NCI-H510A (cell line): ENCODE data around the gene HEXA.

Experiments
- DNase-seq: peaks from one replicate; lab custom pipeline; 2025; lab: John Stamatoyannopoulos, UW

Gene HEXA

DNA sequence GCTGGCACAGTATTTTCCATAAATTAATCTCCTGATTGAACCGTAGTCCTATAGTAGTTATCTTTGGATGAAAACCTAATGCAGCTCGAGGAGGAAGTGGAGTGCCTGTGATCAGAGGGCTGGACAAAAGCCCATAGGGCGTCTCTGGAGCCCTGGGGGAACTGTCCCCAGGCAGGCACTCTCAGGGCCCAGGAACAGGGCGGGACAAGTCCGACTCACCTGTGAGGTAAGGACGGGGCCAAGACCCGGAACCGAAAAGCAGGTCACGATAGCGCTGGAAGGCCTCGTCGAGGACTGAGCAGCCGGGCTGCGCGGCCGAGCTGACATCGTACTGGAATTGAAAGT, 341 bp downstream of the HEXA start:
- DNase-seq: peak; percentile 14

DNA sequence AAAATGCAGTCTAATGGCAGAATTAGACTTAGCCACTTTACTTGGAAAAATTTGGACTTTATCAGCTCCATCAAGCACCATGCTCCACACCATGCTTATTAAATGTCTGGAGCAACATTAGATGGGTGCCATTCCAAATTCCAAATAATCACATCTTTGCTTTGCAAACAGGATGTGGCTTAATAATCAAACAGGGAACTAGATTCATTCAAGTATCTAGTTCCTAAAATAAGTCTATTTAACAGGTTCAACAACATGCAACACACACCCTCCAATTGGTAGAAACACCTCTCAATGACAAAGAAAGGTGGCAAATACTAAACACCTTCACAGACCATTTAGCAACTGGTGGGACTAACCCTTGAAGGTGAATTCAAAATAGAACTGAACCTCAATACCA, 3.5 kb downstream of the HEXA start:
- DNase-seq: no peak

DNA sequence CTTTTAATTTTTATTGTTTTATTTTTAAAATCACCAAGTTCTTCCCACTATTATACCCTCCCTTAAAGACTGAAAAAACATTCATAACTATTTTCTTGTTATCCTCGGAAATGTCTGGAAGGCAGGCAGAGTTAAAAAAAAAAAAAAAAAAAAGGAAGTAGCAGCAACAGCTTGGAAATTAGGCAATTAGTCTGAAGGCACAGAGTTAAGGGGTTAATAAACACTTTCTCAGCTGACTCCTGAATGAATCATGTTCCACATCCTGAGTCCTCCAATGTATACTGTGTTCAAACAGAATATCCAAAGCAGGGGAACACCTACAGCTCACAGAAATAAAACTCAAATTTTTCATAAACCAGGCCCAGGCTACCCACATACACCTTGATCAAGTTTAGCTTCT, 5.8 kb downstream of the HEXA start:
- DNase-seq: no peak

DNA sequence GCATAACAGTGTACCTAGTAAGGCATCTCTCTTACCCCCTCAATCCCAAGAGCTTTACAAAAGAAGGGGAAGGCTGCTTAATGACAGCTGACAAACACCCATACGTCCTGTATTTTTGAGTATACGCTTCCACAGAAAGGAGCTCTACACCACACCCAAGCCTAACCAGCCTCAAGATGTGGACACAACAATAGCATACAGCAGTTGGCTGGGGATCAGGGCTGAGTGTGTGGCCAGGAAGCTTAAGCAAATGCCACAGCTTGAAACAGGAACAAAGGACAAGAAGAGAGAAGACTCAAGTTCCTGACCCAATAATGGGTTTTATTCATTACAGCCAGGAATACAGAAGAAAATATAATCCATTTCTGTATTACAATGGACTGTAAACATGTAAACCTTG, 6.9 kb downstream of the HEXA start:
- DNase-seq: no peak

DNA sequence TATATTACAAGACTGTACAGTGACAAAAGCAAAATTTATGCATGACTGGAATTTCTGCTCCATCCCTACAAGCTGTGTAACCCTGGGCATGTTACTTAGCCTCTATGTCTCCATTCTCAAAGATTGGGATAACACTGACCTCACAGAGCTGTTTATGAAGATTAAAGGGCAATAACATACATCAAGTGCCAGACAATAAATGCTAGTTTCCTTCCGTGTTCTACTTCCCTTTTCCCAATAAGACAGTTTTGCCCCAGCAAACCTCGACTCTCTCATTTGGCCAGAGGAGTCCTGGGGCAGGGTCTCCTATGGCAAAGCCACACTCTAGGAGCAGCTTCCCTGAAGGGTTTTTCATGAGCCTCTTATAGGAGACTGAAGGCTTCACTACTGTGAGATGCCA, 7.5 kb downstream of the HEXA start:
- DNase-seq: no peak

DNA sequence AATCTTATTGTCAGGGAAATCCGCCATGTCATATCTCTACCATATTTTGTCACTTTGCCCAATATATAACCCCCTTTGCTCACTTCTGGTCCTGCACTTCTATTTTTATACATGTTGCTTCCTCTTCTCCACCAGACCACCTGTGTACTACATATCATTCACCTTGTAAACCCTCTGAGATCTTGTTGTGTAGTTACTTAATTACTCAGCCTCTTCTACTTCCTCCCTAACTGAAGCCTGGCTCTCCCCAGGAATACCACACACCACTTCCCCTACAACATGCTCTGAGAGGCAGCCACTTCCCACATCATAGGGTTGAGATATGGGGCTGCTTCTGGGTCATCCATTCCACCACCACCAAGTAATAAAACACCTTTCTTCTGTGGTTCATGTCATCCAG, 10.0 kb downstream of the HEXA start:
- DNase-seq: no peak

DNA sequence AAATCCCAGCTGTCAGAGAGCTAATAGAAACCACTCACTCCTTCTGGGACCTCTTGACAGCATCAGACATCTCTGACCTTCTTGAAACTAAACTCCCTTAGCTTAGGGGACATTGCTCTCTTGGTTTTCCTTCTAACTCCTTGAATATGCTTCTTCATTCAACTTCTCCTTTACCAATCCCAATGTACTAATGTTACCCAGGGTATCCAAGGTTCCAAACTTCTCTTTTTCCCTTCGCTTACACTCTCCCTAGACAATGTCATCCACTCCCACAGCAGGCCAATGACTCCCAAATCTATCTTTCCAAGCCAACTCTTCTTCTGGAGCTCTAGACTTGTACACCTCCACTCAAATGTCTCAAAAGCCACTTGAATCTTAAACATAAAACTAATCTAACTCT, 14.6 kb downstream of the HEXA start:
- no peak for DNase-seq

DNA sequence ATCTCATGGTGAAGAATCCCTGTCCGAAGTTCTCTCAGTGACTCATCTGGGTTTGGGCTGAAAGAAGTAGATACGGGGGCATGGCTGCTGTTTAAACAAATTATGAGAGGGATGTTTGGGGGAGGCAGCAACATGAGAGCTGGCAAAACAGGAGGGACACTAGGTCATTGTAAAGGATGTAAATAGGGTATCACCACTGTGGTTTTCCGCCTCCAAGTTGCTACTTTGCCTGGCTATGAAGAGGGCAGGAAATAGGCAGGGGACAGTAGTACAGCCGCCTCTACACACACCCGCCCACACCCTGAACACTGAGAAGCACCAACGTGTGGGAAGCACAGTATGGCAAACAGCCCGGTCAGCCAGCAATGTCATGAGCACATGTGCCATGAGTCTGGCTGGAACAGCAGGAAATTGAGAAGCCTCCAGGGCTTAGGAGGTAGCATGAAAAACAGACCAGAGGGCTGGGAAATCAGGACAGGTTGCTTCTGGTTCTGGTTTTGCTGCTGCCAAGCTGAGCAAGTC, 17.1 kb downstream of the HEXA start:
- DNase-seq: no peak

DNA sequence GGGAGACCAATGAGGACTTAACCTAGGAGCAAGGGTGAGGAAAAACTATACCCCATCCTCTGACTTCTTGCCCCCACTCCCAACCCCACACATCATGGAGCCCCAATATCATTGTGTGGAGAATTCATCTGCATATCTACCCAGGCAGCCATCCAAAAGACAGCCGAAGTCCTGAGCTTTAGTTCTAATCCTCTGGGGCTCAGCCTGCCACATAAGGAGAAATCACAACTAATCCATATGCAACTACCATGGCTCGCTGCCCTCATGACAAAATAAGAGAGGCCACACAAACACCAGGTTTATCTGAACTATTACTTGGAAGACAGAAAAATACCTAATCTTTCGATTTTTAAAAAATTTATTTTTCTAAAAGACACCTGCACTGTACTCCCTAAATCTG, 17.7 kb downstream of the HEXA start:
- DNase-seq: no peak

DNA sequence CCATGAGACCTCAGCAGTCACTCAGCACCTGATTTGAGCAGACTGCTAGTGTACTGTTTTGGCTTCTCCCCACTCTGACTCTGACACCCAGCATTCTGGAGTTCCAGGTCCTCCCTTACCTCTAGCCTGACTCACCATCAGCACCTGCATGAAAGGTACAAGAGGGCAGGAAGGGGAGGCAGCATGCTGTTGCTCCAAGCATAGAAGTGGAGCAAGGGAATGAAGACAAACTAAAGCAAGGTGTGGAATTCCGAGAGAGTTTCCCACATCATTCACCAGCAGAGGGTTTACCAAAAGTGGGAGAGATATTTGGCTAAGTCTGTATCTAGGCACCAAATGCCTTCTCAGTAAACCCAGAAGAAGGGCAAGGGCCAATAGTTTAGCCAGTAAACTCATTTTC, 21.3 kb downstream of the HEXA start:
- no peak for DNase-seq

DNA sequence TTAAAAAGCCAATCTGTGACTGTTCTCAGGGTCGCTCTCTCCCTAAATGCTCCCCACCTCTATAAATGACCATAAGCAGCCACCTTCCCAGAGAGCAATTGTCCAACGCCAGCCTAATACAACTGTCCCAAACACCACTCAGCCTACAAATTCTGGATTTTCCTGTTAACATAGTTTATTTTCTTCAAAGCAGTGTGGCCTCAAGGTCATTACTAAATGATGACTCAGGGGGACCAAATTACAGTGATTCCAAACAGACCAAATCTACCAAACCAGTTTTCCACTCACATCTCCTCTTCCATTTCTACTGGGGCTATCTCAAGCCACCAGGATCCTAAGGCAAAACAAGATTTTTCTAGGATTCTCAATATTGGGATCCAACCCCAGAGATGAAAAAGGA, 22.5 kb downstream of the HEXA start:
- no peak for DNase-seq

DNA sequence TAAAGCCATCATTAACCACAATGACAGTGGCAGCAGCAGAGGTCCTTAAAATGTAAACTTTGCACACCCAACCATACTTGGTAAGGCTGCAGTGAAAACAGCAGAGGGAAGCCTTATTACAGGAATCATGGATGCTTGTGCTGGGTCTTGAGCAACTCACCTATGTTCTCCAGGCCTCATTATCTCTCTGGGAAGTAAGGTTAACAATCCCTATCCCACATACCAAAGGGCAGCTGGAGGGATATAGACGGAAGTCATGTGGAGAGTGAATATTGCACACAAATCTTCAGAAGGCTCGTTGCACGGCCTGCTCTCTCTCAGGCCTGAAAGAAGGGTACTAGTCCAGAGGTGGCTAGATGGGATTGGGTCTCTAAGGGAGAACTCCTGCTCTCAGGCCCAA, 30.0 kb downstream of the HEXA start:
- no peak for DNase-seq

DNA sequence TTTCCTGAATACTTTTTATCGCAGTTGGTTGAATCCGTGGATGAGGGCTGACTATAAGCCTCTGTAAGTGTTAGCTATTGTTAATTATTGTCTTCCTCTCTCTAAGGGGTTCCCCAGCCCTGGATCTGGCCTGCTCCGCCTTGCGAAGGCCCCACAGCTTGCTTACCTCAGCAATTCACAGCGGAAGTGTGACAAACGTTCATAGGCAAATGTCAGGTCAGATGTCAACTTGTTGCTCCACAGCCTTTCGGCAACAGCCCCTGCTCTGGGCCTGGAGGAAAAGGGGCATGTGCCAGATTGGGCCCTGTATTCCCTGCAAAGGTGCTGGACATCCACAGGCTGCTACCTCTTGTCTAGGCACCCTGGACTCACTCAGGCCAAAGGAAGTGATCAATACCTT, 30.5 kb downstream of the HEXA start:
- DNase-seq: no peak

DNA sequence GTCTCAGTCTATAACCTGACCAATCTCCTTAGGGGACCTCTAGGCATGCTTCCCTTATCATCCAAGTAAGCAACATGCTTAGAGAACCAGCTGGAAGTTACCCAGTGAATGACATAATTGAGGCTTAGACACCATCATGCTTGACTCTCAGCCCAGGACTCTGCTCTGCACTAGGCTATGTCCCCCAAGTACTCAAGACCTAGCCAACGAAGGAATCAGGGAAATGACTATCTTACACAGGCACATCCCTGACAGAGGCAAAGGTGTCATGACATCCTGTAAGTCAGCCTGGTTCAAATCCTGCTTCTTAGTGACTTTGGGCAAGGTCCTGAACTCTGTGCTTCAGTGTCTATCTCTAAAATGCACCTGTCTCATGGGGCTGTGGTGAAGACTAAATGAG, 31.2 kb downstream of the HEXA start:
- DNase-seq: no peak

DNA sequence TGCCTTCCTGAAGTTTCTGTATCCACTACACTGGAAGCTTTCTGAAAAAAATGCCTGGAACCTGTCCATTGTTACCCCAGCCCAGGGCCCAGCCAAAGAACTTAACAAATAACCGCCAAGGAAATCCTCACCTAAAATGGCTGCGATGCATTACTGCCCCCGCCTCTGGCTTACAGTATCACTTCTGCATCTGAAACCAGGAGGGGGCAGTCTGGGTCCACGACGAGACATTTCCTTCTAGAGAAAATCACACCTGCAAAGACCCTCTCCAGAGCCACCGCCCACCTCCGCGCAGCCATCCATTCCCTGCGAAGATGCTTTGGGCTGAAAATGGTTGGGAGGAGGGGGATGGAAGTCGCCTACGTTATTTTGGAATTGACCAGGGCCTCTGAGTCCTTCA, 33.4 kb downstream of the HEXA start:
- no peak for DNase-seq

DNA sequence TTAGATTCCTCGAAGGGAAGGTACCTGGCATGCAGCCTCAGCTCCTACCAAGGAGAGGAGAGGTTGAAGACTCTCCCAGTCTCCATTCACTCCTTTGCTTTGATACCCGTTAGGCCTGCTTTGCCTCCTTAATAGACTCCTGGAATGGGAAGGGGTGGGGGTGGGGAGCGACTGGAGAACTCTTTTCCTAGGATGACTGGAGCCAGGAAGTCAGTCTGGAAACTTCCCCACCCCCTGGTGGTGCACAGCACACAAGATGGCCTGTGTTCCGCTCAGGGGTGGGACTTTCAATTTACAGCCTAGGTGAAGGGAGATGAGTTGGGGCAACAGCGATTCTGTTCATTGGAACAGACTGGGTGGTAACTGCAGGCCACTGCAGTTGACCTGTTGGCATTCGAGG, 34.5 kb downstream of the HEXA start:
- DNase-seq: peak; percentile 21

DNA sequence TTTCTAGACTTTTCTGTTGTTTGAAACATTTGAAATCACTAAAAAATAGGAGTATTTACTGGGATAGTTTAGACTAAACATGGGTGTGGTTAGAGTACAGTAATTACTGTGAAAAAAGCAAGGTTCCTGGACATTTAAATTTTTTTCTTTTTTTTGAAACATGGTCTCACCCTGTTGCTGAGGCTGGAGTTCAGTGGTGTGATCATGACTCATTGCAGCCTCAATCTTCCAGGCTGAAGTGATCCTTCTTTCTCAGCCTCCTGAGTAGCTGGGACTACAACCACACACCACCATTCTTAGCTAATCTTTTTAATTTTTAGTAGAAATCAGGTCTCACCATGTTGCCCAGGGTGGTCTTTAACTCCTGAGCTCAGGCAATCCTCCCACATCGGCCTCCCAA, 35.4 kb downstream of the HEXA start:
- DNase-seq: no peak

DNA sequence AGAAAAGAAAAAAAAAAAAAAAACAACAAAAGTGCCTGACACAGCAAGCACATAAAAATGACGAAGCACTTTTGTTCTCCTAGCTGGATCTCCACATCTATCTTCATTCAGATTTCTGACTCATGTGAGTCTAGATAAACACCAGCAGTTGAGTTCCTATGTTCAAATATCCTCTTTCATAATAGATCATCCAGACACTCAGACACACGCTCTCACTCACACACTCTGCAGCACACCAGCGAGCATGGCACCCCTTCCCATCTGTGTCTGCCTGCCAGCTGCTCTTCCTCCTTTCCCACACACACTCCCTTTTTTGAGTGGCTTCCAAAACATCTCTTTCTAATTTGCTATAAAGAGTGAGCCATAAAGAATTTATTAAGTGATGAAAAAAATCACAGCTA, 36.0 kb downstream of the HEXA start:
- DNase-seq: no peak

DNA sequence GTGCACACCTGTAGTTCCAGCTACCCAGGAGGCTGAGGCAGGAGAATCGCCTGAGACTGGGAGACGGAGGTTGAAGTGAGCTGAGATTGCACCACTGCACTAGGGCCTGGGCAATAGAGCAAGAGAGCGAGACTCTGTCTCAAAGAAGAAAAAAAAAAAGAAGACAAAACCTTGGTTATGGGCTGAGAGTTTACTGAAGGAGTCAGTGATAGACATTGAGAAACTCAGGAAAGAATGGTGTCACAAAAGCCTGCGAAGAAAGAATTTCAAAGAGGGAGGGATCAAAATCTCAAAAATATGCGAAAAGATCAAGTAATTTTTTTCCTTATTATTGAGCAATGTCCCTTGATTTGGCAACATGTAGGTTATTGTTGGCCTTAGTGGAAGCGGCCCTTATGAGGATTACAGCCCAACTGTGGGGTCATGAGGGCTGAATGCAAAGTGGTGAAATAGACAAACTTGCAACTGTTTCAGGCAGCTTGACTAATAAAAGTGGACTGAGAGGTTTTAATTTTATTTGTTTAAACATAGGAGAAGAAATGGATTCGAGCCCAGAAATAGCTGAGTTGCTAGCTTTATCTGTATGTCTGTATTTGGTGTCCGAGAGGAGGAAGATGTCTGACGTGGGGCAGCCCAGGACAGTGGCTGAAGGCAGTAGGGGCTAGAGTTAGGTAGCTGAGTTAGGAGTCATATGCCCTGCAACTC, 37.0 kb downstream of the HEXA start:
- no peak for DNase-seq

DNA sequence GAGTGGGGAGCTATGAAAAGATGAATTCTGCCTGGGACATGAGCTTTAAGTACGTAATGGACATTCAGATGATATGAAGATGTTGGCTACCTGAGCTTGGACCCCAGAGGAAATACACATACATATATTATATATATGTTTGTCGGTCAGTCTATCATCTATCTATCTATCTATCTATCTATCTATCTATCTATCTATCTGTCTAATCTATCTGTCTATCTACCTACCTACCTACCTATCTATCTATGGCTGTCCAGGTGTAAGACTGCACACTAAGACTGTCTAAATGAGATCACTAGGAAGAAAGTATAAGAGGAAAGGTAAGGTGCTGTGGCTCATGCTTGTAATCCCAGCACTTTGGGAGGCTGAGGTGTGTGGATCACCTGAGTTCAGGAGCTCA, 37.7 kb downstream of the HEXA start:
- no peak for DNase-seq

DNA sequence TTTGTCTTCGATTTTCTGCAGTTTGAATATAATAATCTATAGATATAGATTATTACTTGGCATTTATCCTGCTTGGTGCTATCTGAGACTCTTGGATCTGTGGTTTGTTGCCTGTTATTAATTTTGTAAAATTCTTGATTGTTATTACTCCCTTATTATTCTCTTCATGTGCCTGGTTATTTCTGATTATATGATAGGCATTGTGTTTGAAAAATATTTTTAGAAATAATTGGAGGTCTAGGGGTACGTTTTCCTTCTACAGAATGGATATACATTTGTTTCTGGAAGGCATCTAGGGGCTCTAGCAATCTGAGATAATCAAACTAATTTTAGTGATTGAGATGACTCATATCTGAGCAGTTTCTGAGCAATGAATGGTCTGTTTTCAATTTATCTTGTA, 41.0 kb downstream of the HEXA start:
- no peak for DNase-seq

DNA sequence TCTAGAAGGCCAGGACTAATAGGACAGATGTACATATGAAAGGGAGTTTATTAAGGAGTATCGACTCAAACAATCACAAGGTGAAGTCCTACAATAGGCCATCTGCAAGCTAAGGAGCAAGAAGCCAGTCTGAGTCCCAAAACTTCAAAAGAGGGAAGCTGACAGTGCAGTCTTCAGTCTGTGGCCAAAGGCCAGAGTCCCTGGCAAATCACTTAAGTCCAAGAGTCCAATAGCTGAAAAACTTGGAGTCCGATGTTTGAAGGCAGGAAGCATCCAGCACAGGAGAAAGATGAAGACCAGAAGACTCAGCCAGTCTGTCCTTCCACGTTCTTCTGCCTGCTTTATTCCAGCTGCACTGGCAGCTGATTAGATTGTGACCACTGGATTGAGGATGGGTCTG, 44.8 kb downstream of the HEXA start:
- no peak for DNase-seq

DNA sequence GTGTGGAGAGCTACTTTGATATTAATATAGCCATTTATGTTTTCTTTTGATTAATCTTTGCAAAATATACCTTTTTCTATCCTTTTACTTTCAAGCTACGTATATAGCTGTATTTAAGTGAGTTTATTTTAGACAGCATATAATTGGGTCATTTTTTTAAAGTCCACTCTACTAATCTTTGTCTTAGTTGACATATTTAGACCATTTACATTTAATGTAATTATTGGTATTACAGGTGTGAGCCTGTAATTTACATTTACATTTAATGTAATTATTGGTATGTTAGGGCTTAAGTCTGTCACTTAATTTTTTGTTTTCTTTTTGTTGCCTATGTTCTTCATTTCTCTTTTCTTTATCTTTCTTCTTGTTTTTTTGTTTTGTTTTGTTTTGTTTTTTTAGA, 52.1 kb downstream of the HEXA start:
- no peak for DNase-seq

DNA sequence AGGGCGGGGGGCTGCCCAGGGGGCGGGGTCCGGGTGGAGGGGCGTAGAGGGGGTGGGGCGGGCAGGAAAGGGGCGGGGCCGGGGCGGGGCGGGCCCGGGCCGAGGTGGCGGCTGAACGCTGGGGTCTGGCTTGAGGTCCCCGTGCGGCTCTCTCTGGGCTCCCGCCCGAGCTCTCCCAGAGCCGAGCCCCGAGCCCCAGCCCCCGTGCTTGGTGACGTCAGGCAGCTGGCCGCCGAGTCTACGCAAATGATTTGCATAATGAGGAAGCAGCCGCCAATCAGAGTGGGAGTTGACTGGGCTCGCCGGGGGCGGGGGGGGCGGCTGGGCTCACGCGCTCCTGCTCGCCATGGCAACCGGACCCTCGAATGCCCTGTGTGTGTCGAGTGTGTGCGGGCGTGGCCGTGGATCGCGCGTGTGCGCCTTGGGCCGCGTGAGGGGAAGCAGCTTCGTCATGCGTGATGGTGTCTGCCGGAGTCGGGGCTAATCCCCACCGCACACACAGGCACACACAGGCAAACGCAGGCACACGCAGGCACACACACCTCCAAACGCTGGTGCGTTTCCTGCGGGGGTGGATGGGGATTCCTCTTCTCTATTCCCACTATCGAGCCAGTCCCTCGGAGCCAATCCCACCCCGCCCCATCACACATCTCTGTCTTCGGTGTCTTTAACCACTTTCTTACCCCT, 55.7 kb downstream of the HEXA start, which contains the start of gene CELF6:
TSS of gene CELF6 (minus strand) at position 173 of the 687 bp plus-strand sequence. CDS start 283 bp downstream, outside the sequence.
- DNase-seq: peak; percentile 87
